Left ventricle myocardium inferior (tissue), 1 donor: ENCODE data around the gene ZGPAT. TPM values are rescaled to one million over a fixed set of nuclear protein-coding genes. Genes with fewer than 3 reads are reported as not detected.

Source experiments
- DNase-seq: peaks from one replicate; pipeline ENCODE4 v3.0.0-alpha.2; 2020
- H3K27ac ChIP-seq: fragments of 200-600 bp; replicated peaks from 2 replicates; pipeline ENCODE4 v1.8.0; 2021
- H3K27me3 ChIP-seq: fragments of 200-600 bp; 2 replicates; pipeline ENCODE4 v1.8.0; 2021; ENCODE audit warnings: low read depth
- H3K36me3 ChIP-seq: fragments of 200-600 bp; 2 replicates; pipeline ENCODE4 v1.8.0; 2021
- H3K4me1 ChIP-seq: fragments of 200-600 bp; 2 replicates; pipeline ENCODE4 v1.8.0; 2021
- H3K4me3 ChIP-seq: fragments of 200-600 bp; 2 replicates; pipeline ENCODE4 v1.8.0; 2021; ENCODE audit warnings: mild to moderate bottlenecking, moderate library complexity
- H3K9me3 ChIP-seq: fragments of 200-600 bp; replicated peaks from 2 replicates; pipeline ENCODE4 v1.8.0; 2021
- intact Hi-C: fragments of 100-400 bp; cut with micrococcal nuclease; formaldehyde crosslinking; loops from one replicate; pipeline ENCODE4 v1.11.0; 2022
- total RNA-seq: library from RNA; stranded (reverse); fragmentation: NEBNext Ultra II Directional; extraction: Animal tissue kit (Norgen Biotek cat#: 25700); gene quantifications from one replicate; pipeline ENCODE4 v1.2.1, GENCODE V29; 2021
- TF ChIP-seq, protein P1 (sequence below): fragments of 200-600 bp; IDR thresholded peaks from 2 replicates; pipeline ENCODE4 v1.8.0; 2021; ENCODE audit warnings: antibody characterized with exemption, mild to moderate bottlenecking, borderline replicate concordance
- donor health status: DM: no; HTN: yes; CAD: no; lungs with severe emphysema.

ZGPAT gene
- total RNA-seq, 1 donor from 2014 or later: 15.8 TPM

DNA sequence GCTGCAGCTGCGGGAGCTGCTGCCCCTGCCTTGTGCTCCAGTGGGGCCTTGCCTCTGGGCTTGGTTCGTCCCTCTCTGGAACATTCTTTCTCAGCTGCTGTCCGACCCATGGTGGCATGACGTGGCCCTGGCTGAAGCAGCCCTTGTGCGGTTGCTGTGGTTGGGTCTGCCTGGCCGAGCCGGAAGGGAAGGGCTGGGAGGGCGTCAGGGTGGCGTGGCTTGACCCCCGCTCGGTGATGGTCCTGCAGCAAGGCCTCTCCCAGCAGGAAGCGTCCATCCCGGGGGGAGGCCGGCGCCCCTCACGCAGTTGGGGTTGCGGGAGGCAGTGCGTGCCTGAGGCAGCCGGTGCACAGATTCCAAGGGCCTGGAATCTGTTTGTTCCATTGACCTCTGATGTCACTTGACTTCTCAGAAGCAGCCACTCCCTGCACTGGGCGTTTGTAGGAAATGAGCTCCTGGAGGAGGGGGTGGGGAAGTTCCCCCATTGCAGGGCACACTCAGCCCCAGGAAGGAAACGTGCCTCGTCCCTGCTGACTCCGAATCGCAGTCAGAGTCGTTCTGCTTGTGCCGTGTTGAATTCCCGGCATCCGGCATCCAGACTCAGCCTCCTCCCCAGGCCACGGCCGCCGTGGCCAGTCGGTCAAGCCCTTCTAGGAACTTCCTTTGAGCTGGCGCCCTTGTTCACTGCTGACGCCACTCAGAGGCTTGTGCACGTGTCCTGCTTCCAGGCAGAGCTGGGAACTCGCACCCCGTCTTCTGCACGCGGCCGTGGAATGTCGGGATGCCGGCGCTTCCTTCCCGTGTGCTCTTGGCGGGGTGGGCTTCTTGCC, 21.1 kb upstream of the ZGPAT start:
- peaks cover 72% of the 10 kb centered on the region for H3K4me1 ChIP-seq

DNA sequence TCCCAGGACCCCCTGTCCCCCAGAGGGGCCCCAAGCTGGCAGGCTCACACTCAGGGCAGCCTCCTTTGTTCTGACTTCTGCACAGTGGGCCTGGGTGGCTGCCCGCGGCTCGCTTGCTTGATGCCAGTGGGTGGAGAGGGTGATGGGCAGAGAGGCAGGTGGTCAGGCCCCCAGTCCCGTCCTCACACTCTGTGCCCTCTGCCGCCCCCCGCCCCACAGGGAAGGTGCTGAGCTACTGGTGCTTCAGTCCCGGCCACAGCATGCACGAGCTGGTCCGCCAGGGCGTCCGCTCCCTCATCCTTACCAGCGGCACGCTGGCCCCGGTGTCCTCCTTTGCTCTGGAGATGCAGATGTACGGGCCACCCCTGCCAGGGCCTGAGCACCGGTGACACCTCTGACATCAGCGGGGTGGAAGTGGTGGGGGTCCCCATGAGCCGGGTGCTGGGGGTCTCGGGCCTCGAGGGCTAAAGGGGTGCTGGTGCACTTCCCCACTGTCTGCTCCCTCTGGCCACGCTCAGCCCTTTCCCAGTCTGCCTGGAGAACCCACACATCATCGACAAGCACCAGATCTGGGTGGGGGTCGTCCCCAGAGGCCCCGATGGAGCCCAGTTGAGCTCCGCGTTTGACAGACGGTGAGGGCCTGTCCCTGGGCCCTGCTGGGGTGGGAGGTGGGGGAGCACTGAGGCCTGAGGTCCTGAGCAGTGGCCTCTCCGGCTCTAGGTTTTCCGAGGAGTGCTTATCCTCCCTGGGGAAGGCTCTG, 20.2 kb upstream of the ZGPAT start:
- intact Hi-C loops: no loop called here
- Histone ChIP-seq H3K27ac (peak overlapping the region; percentile 96), H3K27me3 (no peaks in the 10 kb centered on the region), H3K4me3 (peak overlapping the region; percentile 42), H3K4me1 (peaks cover 68% of the 10 kb centered on the region), H3K36me3 (no peaks in the 10 kb centered on the region), H3K9me3 (no peaks in the 10 kb centered on the region)
- TF ChIP-seq, protein P1, sequence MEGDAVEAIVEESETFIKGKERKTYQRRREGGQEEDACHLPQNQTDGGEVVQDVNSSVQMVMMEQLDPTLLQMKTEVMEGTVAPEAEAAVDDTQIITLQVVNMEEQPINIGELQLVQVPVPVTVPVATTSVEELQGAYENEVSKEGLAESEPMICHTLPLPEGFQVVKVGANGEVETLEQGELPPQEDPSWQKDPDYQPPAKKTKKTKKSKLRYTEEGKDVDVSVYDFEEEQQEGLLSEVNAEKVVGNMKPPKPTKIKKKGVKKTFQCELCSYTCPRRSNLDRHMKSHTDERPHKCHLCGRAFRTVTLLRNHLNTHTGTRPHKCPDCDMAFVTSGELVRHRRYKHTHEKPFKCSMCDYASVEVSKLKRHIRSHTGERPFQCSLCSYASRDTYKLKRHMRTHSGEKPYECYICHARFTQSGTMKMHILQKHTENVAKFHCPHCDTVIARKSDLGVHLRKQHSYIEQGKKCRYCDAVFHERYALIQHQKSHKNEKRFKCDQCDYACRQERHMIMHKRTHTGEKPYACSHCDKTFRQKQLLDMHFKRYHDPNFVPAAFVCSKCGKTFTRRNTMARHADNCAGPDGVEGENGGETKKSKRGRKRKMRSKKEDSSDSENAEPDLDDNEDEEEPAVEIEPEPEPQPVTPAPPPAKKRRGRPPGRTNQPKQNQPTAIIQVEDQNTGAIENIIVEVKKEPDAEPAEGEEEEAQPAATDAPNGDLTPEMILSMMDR: no peak
- no peak for DNase-seq

More for the DNA sequence above, 21.1 kb upstream of the ZGPAT start:
- peak; percentile 78 for DNase-seq
- H3K27ac ChIP-seq: peak overlapping the region; percentile 96
- H3K27me3 ChIP-seq: no peaks in the 10 kb centered on the region
- intact Hi-C loops: no loop called here
- TF ChIP-seq, protein P1: no peak
- no peaks in the 10 kb centered on the region for H3K36me3 ChIP-seq
- H3K4me3 ChIP-seq: peak overlapping the region; percentile 42
- no peaks in the 10 kb centered on the region for H3K9me3 ChIP-seq

DNA sequence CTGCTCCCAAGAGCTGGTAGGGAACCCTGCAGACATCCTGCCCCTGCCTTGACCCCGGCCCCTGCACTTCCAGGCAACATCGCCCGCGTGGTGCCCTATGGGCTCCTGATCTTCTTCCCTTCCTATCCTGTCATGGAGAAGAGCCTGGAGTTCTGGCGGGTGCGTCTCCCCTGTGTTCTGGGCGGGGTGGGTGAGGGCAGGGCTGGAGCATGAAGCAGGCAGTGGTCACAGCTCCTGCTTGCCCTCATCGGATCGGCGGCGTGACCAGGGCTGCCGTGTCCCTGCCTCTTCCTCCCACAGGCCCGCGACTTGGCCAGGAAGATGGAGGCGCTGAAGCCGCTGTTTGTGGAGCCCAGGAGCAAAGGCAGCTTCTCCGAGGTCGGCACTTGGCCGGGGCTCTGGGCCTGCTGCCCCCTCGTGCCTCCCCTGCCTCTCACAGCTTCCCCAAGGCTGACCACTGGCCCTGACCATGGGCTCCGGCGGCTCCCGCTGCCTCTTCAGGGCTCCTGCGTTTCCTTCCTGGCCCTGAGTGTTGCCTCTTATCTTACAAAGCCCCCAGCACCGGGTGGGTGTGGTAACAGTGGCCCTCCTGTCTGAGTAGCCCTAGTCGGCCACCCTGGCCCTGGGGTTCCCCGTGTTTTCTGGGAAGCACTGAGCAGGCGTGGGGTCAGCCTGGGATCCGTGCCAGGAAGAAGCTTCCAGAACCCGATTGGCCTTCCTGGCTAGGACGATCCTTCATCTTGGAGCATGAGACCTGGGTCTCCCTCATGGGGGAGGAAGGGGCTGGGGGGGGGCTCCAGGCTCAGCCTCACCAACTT, 19.4 kb upstream of the ZGPAT start:
- intact Hi-C loops: no loop called here
- TF ChIP-seq, protein P1: no peak
- Histone ChIP-seq H3K4me3 (no peak overlapping the region), H3K36me3 (no peaks in the 10 kb centered on the region), H3K27me3 (no peaks in the 10 kb centered on the region), H3K9me3 (no peaks in the 10 kb centered on the region), H3K4me1 (peaks cover 59% of the 10 kb centered on the region), H3K27ac (peak overlapping the region; percentile 96)
- DNase-seq: no peak

DNA sequence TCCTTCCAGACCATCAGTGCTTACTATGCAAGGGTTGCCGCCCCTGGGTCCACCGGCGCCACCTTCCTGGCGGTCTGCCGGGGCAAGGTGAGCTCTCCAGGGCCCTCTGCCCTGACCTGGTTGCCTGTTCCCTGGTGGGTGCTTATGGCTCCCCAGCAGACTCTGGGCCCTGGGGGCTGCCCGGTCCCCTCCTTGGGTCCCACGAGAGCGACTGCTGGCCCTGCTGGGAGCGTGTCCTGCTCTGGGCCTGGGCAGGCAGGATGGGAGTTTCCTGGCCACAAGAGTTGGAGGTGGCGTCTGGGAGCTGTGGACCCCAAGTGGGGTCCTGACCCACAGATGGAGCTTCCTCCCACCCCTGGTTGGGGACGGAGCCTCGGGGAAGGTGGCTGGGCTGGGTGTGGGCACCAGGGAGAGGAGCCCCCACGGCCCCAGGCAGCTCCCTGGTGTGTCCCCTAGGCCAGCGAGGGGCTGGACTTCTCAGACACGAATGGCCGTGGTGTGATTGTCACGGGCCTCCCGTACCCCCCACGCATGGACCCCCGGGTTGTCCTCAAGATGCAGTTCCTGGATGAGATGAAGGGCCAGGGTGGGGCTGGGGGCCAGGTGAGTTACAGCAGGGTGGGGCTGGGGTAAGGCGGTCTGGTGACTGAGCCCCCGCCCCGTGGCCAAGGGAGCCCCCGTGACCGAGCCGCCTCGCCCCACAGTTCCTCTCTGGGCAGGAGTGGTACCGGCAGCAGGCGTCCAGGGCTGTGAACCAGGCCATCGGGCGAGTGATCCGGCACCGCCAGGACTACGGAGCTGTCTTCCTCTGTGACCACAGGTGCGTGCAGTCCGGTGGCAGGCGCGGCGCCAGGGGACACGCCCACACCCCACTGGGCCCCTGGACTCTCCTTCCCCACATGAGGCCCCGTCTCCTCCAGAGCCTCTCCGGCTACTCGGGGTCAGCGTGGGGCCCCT, 18.5 kb upstream of the ZGPAT start:
- peaks cover 2% of the 10 kb centered on the region for H3K36me3 ChIP-seq
- H3K4me1 ChIP-seq: peaks cover 58% of the 10 kb centered on the region
- no peak for DNase-seq
- no peaks in the 10 kb centered on the region for H3K9me3 ChIP-seq
- TF ChIP-seq, protein P1: no peak
- intact Hi-C loops: no loop called here
- no peaks in the 10 kb centered on the region for H3K27me3 ChIP-seq
- peak overlapping the region; percentile 96 for H3K27ac ChIP-seq
- H3K4me3 ChIP-seq: no peak overlapping the region
